SH-SY5Y (cell line): ENCODE measurements around the gene COPS7A.

ENCODE experiments used
- GATA2 ChIP-seq: IDR thresholded peaks from 2 replicates; pipeline ENCODE4 v1.6.1; 2011; ENCODE audit warnings: mild to moderate bottlenecking, low read depth, low read length
- GATA3 ChIP-seq: IDR thresholded peaks from 2 replicates; pipeline ENCODE4 v1.6.1; 2011; ENCODE audit warnings: low read depth, mild to moderate bottlenecking, low read length, moderate library complexity

DNA sequence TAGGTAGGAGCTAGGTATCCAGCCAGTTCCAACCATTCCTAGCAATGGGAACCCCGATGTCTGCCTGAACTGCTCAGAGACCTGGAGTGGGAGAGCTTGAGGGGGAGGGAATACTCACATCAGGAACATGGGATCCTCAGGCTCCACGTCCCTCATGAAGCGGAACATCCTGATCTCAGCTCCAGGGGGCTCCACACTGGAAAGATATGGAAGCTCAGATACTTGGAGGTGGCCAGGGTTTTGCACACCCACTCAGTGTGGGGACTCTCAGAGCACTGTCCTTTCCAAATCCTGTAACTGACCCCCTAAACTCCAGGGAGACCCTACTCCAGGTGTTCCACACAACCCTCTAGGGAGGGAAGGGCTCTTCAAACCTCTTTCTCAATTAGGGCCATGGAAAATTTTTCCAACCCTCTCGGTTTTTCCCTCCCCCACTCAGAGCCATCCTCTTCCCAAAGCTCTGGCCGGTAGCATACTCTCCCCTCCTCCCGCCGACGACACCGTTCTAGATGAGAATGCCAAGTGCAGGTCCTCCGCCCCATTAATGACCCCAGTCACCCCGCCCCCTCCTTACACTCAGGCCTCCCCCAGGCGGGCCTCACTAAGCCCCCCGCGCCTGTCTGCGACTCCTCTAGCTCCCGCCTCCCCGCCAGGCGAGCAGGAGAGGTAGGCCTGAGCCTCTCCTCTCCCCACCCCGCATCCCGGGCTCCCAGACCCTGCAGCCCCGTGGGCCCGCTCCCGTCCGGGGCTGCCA is 28.5 kb downstream of the COPS7A start:
- TF ChIP-seq GATA2 (no peak), GATA3 (no peak)
